GM21737 (cell line): Measurements from ENCODE around the gene GPI.
"Not testable (repeated sequence)": the region's sequence is repeated elsewhere in the genome, so short reads cannot be mapped to it uniquely, and the experiment has no call there.

Experiments used
- ATAC-seq: cut with Tn5 transposase; IDR thresholded peaks from one replicate; pipeline ENCODE4 v1.9.1; 2021; ENCODE audit warnings: mild to moderate bottlenecking, moderate library complexity; ENCODE audit not compliant: unreplicated experiment

The GPI gene

DNA sequence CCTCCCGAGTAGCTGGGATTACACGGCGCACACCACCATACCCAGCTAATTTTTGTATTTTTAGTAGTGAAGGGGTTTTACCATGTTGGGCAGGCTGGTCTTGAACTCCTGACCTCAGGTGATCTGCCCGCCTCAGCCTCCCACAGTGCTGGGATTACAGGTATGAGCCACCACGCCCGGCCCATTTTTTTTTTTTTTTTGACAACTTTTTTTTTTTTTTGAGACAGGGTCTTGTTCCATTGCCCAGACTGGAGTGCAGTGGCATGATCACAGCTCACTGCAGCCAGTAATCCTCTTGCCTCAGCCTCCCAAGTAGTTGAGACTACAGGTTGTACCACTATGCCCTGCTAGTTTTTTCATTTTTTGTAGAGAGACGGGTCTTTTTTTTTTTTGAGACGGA is 35.8 kb downstream of the GPI start:
- ATAC-seq: not testable (repeated sequence)

GRCh38 chr19:34402074-34402600 is 37.1 kb downstream of the GPI start:
- ATAC-seq: no peak

GRCh38 chr19:34403784-34404108 is 38.8 kb downstream of the GPI start:
- peak; percentile 5 for ATAC-seq

GRCh38 chr19:34404109-34404909 is 39.3 kb downstream of the GPI start, which contains the start of gene PDCD2L:
PDCD2L (plus strand) TSS chr19:34404399; CDS start chr19:34404431, 32 bp downstream.
- peak; percentile 75 for ATAC-seq

DNA sequence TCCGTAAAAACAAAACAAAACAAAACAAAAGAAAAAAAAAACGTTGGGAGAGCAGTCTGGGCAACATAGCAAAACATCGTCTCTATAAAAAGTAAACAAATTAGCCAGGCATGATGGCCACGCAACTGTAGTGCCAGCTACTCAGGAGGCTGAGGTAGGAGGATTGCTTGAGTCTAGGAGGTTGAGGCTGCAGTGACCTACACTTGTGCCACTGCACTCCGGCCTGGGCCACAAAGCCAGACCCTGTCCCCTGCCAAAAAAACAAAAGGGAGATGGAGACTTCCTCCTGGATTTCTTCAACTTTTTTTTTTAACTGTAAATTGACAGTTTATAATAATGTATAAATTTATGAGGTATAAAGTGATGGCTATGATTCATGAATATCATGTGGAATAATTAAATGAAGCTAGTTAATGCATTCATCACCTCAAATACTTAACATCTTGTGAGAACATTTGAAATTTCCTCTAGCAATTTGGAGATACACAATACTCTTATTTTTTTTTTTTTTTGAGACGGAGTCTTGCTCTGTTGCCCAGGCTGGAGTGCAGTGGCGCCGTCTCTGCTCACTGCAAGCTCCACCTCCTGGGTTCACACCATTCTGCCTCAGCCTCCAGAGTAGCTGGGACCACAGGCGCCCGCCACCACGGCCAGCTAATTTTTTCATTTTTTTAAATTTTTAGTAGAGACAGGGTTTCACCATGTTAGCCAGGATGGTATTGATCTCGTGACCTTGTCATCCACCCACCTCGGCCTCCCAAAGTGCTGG is 41.1 kb downstream of the GPI start:
- no peak for ATAC-seq

- ATAC-seq: no peak
Observed at GRCh38 chr19:34408411-34408810, 43.4 kb downstream of the GPI start.

DNA sequence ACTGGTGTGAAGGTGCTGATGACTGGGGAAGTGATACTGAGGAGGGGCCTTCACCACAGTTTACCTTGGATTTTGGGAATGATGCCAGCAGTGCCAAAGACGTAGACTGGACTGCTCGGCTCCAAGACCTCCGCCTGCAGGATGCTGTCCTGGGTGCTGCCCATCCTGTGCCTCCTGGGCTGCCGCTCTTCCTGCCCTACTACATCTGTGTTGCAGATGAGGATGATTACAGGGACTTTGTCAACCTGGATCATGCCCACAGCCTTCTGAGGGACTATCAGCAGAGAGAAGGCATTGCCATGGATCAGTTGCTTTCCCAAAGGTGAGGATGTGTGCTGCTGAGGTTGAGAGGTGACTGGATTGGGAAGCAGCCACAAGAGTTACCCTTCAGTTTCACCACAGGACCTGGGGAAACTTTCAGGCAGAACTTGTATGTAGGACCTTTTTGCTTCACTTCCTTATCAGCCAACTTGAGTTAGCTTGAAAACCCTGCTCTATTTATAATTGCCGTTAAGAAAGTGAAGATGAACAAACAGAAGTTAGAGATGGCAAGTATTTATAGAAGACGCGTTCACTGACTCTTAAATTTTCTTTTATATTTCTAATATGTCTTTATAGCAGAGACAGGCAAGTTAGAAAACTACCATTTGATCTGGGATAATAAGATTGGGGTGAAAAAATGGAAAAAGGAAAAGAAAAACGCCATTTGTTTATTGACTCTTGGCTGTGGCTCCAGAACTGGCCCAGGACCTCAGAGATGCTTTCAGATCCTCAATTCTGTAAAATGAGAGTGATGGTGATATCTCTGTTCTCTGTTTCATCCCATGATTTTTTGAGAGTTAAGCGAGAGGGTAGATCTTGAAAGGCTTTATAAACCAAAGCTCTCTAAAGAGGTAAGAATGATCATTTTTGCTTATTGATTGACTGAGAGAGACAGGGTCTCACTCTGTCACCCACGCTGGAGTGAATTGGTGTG is 44.5 kb downstream of the GPI start:
- no peak for ATAC-seq

- no peak for ATAC-seq
Observed at GRCh38 chr19:34411216-34411615, 46.2 kb downstream of the GPI start.

- no peak for ATAC-seq
Observed at GRCh38 chr19:34416021-34416545, 51.1 kb downstream of the GPI start.

- ATAC-seq: no peak
Observed at GRCh38 chr19:34418300-34418699, 53.3 kb downstream of the GPI start.

GRCh38 chr19:34426096-34426661 is 61.2 kb downstream of the GPI start:
- ATAC-seq: no peak

- ATAC-seq: peak; percentile 45
Observed at GRCh38 chr19:34428549-34429285, 63.7 kb downstream of the GPI start.

DNA sequence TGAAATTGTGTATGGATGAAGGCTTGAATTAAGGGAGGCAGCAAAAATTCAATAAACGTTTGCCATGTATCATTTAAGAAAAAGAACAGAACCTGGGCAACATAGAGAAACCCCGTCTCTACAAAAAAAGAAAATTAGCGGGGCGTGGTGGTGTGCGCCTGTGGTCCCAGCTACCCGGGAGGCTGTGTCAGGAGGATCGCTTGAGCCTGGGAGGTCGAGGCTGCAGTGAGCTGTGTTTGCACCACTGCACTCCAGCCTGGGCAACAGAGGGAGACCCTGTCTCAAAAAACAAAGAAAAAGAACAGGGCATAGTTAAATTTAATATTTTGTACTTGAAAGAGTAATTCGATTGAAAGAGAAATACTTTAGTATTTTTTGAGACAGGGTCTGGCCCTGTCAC is 64.6 kb downstream of the GPI start:
- no peak for ATAC-seq

DNA sequence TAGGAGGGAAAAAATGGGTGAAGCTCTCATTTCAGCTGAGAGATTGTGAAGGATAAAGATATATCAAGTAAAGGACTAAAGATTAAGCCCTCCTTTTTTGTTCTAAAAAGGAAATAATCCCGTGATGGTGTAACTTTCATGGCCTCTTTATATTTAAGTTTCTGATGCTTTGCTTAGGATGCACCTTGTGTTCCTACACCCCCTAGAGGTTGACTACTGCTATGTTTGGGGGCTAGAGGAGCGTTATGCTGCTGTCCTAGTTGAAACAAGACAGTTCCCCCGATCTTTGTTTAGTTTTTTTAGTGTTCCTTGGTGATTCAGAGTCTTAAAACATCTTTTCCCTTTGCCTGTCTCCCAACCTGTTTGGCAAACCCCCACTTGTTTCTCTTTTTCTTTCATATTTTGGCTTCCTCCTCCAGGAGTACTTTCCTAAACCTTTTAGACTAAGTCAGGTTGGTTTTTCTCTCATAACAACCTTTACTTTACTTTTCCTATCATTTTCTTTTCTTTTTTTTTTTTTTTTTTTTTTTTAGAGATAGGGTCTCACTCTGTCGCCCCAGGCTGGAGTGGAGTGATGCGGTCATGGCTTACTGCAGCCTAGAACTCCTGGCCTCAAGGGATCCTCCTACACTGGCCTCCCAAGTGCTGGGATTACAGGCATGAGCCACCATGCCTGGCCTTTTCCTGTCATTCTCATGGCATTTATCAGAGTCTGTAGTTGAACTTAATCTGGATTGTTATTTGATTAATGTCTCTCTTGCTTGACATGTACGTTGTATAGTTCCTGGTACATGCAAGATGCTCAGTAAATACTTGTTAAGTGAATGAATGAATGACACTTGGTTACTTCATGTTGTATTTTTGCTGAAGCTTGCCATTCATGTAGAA is 66.0 kb downstream of the GPI start:
- ATAC-seq: no peak

GRCh38 chr19:34431681-34432402 is 66.8 kb downstream of the GPI start:
- ATAC-seq: no peak

GRCh38 chr19:34432797-34433196 is 67.8 kb downstream of the GPI start:
- ATAC-seq: no peak

- ATAC-seq: no peak
Observed at GRCh38 chr19:34436716-34437115, 71.7 kb downstream of the GPI start.

DNA sequence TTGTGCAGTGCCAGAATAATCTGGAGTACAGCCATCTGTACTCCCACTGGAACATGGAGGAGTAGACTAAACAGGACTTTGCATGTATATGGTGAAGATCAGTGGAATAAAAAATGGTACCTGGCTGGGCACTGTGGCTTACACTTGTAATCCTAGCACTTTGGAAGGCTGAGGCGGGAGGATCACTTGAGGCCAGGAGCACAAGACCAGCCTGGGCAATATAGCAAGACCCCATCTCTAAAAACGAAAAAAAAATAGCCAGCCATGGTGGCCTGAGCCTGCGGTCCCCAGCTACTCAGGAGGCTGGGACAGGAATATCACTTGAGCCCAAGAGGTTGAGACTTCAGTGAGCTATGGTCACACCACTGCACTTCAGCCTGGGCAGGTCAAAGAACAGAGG is 83.2 kb downstream of the GPI start:
- no peak for ATAC-seq
